GM18502 (cell line): Measurements from ENCODE around the gene GMDS.

ENCODE experiments used
- ATAC-seq: cut with Tn5 transposase; IDR thresholded peaks from one replicate; pipeline ENCODE4 v1.9.1; 2021; ENCODE audit warnings: mild to moderate bottlenecking; ENCODE audit not compliant: unreplicated experiment, poor library complexity

The GMDS gene

DNA sequence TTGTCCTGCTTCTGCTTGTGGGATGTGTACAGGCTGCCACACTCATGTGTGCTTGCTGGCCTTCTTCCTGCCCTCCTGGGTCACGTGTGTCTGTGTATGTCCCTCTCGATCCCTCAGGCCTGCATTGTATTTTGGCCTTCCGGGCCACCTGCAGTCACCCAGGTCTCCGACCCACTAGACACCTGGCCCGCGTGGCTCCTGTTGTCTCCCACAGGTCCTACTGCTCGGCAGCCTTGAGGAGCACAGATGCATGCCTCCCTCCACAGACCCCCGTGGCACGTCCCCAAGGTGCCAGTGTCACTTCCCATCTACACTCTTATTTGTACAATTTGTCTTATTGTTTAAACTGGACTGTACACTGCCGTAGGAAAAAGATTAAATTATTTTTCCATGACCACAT, 592.6 kb downstream of the GMDS start:
- no peak for ATAC-seq

DNA sequence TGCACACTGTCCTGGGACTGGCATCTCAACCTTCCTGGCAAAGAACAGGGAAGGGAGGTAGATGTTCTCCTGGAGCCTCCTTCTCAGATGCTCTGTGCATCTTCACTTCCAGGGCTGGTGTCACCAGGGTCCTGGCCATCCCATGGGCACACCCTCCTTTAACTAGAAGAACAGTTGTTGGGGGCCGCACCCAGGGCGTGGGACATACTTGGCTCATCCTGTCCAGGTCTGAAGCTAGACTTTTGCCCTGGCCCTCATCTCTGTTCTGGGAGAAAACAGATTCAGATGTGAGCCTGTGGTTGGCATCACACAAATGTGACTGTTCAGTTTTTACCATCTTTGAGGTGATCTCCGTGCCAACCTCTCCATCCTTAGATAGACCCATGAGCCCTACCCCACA, 594.0 kb downstream of the GMDS start:
- ATAC-seq = no peak

DNA sequence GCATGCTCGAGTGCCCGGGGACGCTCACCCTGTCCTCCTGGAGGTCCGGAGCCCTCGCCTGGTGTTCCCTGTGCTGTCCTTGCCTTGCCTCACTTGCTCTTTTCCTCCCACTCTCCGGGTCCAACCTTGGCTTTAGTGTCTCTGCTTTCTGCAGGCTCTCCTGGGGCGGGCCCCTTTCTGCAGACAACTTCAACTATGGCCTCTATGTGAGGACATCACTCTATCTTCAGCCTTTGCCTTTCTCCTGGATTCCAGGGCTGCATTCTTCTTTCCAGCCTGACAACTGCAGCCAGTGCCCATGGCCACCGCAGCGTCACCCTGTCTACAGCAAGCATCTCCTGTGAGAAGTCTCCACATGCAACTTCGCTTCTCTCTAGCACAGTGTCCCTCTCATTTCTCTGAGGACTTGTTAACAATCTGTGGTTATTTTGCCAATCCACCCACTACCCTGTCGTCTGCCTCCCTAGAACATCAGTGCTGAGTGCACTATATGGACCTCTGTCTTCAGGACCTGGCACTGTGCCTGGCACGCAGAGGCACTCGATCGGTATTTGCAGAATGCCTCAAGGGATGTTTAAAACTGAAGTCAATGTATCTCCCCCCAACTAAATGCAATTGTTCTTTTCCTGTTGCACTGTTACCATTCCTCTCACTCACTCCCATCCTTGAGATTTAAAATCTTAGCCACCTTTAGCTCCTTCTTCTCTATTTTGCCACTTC, 599.8 kb downstream of the GMDS start:
- ATAC-seq = no peak

DNA sequence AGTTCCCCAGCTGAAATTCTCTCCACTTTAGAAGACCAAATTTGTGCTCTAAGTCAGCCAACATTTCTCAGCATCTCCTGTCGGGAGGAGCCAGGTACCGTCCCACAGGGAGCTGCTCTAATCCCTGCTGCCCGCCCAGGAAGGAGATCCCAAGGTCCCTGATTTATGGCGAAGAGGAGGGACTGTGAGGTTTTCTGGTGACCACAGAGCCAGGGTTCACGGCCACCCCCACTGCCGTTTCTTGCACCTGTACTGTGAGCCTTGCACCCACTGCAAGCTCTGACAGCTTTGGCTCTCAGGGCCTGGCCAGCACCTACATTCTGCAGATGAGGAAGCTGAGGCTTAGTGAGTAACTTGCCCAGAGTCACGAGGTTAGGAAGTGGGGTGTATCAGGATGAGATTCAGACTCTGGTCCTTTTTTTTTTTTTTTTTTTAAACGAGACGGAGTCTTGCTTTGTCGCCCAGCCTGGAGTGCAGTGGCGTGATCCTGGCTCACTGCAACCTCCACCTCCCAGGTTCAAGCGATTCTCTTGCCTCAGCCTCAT, 600.8 kb downstream of the GMDS start:
- ATAC-seq = no peak

DNA sequence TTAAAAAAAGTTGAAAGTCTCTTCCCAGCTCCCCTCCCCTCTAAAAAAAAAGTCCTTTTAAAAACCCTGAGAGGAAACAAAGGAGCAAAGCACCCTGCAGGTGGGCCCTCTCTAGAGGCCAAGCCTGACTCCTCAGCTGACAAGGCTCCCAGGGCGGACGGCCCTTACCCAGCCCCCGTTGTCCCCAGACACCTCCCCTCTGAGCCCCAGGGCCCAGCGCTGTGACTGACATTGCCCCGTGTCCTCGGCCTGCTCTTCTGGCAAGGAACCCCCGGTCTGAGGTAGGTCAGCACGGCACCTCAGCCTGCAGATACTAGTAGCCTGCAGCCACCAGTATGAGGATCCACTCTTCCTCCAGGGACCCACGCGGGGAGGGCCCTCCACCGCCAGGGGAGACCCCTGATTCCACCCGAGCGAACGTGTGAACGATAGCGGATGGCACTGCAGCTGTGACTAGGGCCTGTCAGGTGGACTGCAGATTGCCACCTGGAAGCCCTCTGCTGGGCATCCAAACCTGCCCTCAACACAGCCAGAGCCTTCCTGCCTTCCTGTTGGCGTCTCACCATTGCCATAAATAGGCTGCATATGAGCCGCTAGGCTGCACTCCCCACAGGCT, 601.5 kb downstream of the GMDS start:
- no peak for ATAC-seq

DNA sequence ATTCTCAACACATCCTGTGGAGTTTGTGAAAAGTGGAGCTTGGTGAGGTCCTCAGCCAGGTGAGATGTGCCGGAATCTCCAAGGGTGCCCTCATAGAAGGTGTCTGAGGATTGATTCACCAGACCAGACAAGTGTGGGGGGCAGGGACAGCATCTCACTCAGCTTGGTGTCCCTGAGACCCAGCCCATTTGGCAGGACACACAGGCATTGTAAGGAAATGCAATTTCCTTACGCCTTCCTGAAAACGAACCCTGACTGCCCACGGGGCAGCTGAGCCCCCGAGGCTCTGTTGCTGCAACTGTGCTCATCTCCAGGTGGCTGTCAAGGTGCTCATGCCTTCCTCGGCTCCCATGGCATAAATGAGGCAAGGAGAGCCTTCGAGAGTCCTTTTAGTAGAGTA, 602.3 kb downstream of the GMDS start:
- ATAC-seq = no peak

DNA sequence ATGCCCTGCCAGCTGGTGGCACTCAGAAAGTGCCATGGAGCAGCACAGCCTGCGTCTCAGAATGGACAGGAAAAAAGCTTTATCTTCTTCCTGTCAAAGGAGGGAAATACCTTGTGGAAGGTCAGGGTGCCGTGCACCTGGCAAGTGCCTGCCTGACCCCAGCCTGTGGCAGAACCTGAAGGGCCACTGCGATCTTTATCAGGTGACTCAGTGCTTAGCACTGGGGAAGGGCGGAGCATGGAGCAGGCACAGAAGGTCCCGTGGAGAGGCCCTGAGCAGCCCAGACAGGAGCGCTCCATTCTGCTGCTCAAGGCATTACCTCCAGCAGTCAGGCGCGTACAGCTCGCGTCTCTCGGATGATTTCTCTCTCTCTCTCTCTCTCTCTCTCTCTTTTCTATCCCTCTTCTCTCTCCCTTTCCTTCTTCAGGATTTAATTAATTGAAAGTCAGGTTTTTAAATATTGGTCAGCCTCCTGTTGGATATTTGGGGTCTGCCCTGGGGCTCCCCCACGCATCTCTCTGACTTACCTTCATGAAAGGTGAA, 604.0 kb downstream of the GMDS start:
- ATAC-seq = no peak

DNA sequence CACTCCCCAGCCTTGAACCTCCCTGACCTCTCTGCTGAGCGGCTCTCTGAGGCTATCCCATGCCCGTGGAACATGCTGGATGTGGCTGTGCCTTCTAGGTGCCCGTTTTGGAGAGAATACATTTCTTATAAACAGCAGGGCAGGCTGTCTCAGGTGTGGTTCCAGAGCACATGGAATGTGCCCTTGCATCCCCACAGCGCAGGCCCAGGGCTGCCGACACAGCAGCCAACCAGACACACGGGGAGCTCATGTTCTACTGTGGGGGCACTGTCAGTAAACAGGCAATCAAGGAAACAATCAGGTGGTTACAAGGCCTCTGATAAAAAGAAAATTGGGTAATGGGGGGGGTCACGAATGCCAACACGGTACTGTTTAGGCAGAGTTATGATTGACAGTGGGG, 604.9 kb downstream of the GMDS start:
- ATAC-seq = no peak

DNA sequence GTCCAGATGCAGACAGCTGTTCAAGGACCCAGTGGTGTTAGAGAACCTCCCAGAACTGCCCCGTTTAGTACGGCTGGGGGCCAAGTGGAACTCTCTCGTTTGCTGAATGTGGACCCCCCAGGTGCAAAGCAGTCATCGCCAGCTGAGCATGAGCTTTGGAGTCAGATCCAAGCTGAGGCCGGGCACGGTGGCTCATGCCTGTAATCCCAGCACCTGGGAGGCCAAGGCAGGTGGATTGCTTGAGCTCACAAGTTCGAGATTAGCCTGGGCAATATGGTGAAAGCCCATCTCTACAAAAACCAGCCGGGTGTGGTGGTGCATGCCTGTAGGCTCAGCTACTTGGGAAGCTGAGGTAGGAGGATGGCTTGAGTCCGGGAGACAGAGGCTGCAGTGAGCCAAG, 606.0 kb downstream of the GMDS start:
- ATAC-seq = no peak

DNA sequence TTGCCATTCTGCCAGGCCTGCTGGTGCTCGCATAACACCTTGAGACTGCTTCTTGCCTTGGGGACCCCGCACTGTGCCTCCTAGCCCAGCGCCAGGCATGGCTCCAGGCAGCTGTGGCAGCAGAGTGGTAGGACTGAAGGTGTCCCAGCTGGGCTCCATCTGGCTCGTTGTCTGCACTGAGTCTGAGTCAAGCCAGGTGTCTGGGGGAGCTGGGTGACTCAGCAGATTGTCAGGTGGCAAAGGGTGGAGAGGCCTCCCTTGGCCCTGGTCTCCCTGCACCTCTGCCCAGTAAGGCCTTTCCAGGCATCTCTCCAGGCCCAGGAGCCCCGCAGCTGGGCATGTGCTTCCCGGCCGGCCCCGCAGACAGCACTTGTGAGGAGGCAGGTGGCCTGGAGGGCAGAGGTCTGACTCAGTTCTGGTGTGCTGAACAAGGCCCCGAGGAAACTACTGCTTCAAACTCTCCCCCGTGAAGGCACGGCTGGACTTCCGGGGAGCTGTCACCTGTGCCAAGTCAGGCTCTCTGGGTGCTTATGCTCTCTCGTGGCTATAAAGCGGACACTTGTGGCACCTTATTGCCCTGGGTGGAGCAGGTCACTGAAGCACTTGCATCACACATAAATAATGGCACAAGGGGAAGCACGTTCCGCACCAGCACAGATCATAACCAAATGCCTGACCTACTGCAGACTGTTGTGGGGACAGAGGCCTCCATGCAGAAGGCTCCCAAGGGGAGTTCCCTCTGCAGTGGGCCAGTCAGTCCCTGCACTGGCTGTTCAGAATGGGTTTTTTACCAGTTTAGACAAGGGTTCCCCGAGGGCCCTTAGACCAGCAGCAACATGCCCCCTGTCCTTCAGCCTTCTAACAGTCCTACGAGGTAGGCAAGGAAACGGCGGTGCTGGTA, 608.2 kb downstream of the GMDS start:
- ATAC-seq = no peak

DNA sequence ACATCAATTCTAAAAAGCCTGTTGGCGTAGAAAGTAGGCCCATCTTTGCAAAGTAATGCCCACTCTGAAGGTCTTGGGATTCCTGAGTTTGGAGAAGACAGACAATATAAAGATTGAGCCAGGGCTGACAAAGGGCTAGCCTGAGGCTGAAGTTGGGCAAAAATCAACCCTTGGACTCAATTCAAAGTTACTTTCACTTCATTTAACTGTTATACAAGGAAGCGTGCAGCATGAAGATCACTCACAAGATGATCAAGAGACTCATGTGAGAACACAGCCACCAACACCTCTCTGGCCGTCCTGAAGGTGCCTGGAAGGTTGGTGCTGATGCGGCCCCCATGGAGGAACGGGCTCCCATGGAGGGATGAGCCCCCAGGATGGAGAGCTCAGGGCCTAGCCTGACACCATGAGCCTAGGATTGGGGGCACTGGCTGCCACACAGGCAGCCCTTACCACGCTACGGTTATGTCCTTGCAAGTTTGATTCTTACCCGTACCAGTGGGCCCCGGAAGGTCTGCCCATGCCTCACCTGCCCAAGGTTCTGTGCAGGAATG, 609.1 kb downstream of the GMDS start:
- ATAC-seq = no peak

DNA sequence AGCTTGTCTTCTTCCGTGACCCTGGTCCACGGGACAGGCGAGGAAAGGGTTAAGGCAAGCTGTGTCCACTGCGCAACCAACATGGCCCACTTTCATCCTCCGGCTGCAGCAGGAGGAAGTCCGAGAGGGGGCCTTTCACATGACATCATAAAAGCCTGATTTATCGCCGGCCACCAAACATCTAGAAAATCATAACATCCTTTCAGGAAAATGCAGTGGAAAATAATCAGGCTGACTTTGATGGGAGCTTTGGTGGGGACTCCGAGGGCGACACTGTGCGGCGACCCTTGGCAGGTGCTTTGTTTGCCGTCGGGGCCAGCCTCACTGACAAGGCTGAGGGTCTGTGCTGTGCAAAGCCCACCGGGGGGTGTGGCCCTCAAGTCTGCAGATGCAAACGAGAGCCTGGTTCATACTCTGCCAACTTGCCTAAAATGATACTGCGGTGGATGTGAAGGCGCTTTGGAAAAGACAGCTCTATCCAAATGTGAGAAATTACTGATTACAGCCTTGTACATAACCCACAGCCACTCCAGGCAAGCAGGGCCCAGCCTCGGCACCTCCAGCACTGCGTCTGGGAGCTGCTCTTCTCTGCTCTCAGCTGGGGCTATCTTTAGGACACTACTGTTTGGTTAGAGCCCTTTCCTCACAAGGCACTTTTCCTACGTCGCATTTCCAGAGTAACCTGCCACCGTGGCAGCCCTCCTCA, 609.9 kb downstream of the GMDS start:
- ATAC-seq = no peak

DNA sequence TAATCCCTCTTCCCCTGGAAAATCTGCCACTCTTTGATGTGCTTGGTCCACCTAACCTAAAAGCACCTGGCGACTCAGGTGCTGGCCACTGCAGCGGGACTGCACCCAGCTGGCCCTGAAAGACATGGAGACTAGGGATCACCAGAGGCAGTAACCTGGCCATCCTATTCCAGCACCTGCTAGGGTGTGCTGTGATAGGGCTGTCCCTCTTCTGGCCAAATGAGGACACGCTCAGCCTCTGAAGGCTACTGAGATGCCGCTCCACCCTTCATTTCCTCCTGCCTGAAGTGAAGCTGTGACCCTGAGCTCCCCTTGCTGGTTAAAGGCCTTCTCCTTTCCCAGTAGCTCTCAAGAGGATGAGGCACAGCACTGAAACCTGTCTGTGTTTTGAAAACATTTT, 611.3 kb downstream of the GMDS start:
- no peak for ATAC-seq

DNA sequence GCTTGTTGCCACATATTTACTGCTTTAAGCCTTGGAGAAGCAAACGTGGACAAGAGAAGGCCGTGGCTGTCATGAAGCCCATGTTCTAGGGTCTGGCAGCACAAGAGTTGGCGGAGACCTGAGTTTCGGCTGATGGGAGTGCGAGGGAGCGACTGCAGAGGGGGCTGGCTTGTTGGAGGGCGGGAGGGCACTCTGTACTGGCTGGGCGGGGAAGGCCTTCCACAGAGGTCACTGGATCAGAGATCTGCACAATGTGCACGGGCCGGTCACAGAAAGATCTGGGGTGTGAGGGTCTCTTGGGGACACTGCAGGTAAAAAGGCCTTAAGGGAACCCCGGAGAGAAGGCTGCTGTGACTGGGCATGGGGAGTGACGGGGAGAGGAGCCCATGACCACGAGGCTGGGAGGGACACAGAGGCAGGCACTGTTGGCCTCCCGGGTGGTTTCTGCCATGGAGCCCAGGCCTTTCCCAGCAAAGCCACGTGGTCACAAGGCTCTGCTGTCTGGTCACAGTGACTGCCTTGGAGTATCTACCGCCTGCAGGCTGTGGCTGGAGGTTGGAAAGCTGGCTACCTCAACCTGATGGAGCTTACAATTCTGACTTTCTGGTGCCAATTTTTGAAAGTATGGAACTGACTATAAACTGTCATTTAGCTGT, 611.9 kb downstream of the GMDS start:
- no peak for ATAC-seq

DNA sequence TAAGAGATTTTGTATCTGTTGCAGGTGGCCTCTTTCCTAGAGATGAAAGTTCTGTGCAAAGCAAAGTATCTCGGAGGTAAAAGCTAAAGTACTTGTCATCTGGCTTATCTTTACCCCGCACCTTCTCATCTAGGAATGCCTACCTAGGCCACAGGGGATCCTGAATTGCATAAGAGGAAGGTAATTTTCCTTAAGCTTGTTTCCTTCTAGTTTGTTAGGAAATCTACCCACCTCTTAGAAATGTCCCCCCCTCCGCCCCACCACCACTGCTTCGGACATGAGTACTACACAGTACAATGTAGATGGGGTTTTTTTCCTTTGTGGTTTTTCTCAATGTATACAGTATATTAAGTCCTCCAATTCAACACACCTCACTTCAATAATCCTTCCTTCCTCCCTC, 614.2 kb downstream of the GMDS start:
- no peak for ATAC-seq

DNA sequence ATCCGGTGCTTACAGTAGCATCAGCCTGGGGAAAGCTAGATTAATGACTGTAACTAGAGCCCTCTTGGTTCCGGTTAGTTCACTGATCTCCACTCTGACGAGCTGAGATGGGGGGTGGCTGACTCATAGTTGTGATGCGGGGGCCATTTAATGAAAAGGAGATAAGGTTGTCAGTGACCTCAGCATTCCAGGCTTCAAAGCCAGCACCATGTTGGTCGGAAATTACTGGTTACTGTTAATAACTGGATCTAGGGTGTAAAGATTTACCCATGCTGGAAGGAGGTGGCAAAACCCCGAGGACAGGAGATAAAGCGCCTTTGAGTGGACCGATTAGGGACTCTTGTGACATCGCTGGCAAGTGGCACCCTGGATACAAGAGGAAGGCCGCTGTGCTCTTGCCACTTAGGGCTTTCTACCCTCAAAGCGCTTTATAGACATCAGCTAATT, 614.6 kb downstream of the GMDS start:
- ATAC-seq = no peak

DNA sequence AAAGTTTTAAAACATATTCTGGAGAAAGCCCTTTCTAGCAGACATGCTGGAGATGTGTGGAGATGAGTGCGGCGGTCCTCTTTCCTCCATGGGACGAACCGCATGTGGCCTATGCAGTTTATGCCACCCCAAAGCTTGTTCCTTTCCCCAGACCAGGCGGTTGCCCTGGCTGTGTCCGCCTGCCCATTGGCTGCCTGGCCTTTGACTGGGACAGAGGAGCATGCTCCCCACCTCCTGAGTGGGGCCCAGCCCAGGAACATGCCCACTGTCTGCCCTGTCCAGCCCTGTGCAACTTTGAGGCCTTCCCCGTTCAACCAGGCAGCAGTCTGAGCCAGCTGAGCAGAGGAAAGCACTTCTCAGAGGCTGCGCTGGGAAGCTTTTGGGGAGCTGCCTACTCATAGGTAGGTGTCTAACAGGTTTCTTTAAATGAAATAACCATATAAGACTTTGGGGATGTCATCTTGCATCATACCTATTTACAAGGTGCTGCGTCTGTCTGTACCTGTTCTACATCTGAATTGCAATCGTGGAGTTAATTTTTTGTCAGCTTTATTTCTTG, 615.1 kb downstream of the GMDS start:
- ATAC-seq = no peak

DNA sequence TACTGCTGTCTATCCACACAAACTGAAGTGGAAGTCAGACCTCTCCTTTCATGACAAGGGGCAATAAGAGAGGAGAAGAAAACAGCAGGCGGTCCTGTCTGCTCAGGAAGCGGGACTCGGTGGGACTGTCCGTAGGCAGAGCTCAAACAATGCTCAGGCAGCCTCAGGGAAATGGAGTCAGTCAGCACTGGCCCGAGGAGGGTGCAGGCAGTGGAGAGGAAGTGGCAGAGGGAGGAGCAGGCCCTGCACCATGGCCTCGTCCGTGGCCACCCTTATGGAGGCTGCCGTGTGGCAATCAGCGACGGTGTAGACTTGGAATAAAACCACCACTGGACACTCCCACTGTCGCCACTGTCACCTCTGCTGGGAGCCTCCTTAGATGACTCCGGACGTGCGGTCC, 616.1 kb downstream of the GMDS start:
- no peak for ATAC-seq
